ENCODE results near the gene PSD2. TPM values are rescaled to one million over a fixed set of nuclear protein-coding genes. Genes with fewer than 3 reads are reported as not detected.

PSD2 gene
- polyA plus RNA-seq, 3 donors: not detected

GRCh38 chr5:139787568-139788293 lies 7.9 kb upstream of the PSD2 start:
- Mint-ChIP-seq H3K4me3 (peak overlapping the region; percentile 85 to 92), H3K27me3 (ENCODE audit: low read depth in 3 of 3) (peaks cover 34 to 69% (median 50%) of the 10 kb centered on the region in 3 donors), H3K9me3 (peaks cover 0 to 3% (median 0%) of the 10 kb centered on the region in 7 donors), H3K36me3 (no peaks in the 10 kb centered on the region), H3K27ac (peak overlapping the region in 5 of 7 donors; percentile 21 to 86 (median 78)), H3K4me1 (peaks cover 7% of the 10 kb centered on the region)
- Histone ChIP-seq H2AFZ (ENCODE audit: insufficient read depth, low read depth, low read length, poor library complexity, severe bottlenecking) (peak overlapping the region; percentile 83), H3K9ac (ENCODE audit: insufficient read depth, low read length, poor library complexity, severe bottlenecking) (peak overlapping the region; percentile 54), H3K4me3 (replicated peaks in 1 of 3; ENCODE audit: low read depth in 2 of 3, low read length in 3 of 3) (peak overlapping the region; percentile 52 to 77 (median 55)), H3K9me3 (replicated peaks in 1 of 2; ENCODE audit: control insufficient read depth in 1 of 2, insufficient read depth in 1 of 2, low read length in 2 of 2) (no peaks in the 10 kb centered on the region), H3K4me2 (replicated peaks; ENCODE audit: extremely low read depth, low read length, poor library complexity, severe bottlenecking) (peak overlapping the region; percentile 87), H3K27me3 (ENCODE audit: control insufficient read depth in 2 of 2, insufficient read depth in 2 of 2, low read length in 2 of 2) (peaks cover 0 to 14% of the 10 kb centered on the region in 2 donors), H4K20me1 (ENCODE audit: insufficient read depth, low read length) (no peaks in the 10 kb centered on the region), H3K27ac (ENCODE audit: low read depth in 1 of 2, low read length in 2 of 2) (peak overlapping the region in 1 of 2 donors; percentile 6), H3K36me3 (replicated peaks in 1 of 2; ENCODE audit: control insufficient read depth in 1 of 2, insufficient read depth in 2 of 2, low read length in 2 of 2) (no peaks in the 10 kb centered on the region), H3K4me1 (ENCODE audit: control insufficient read depth in 1 of 2, insufficient read depth in 2 of 2, low read length in 2 of 2) (peaks cover 0 to 12% of the 10 kb centered on the region in 2 donors), H3K79me2 (ENCODE audit: insufficient read depth, low read length) (no peaks in the 10 kb centered on the region)
- TF ChIP-seq CTCF (IDR thresholded peaks at IDR 0.05): peak; percentile 98
- intact Hi-C loops (cut with micrococcal nuclease): loop anchor here (2.0 to 10.0 kb wide), 3 partner anchors 77 to 367 kb away; no protein-coding TSS in a partner anchor
- under 1% methylated on average over 42 of the region's 57 CpGs for WGBS (ENCODE audit: insufficient coverage)
- DNase-seq: peak; percentile 64 to 78 (median 70)

- Histone ChIP-seq H4K20me1 (ENCODE audit: insufficient read depth, low read length) (no peaks in the 10 kb centered on the region), H3K9ac (ENCODE audit: insufficient read depth, low read length, poor library complexity, severe bottlenecking) (no peak overlapping the region), H3K27ac (ENCODE audit: low read depth in 1 of 2, low read length in 2 of 2) (no peak overlapping the region), H3K4me2 (replicated peaks; ENCODE audit: extremely low read depth, low read length, poor library complexity, severe bottlenecking) (peak overlapping the region; percentile 87), H3K4me1 (ENCODE audit: control insufficient read depth in 1 of 2, insufficient read depth in 2 of 2, low read length in 2 of 2) (peaks cover 0 to 12% of the 10 kb centered on the region in 2 donors), H3K27me3 (ENCODE audit: control insufficient read depth in 2 of 2, insufficient read depth in 2 of 2, low read length in 2 of 2) (peaks cover 2 to 20% of the 10 kb centered on the region in 2 donors), H2AFZ (ENCODE audit: insufficient read depth, low read depth, low read length, poor library complexity, severe bottlenecking) (peak overlapping the region; percentile 83), H3K79me2 (ENCODE audit: insufficient read depth, low read length) (no peaks in the 10 kb centered on the region), H3K36me3 (replicated peaks in 1 of 2; ENCODE audit: control insufficient read depth in 1 of 2, insufficient read depth in 2 of 2, low read length in 2 of 2) (no peaks in the 10 kb centered on the region), H3K9me3 (replicated peaks in 1 of 2; ENCODE audit: control insufficient read depth in 1 of 2, insufficient read depth in 1 of 2, low read length in 2 of 2) (no peaks in the 10 kb centered on the region), H3K4me3 (replicated peaks in 1 of 3; ENCODE audit: low read depth in 2 of 3, low read length in 3 of 3) (peak overlapping the region in 1 of 3 experiments; percentile 77)
- DNase-seq: no peak
- 75% methylated on average over 18 of the region's 32 CpGs for WGBS (ENCODE audit: insufficient coverage)
- TF ChIP-seq CTCF (IDR thresholded peaks at IDR 0.05): no peak
- peaks cover 36 to 74% (median 54%) of the 10 kb centered on the region in 3 donors for H3K27me3 Mint-ChIP-seq (ENCODE audit: low read depth in 3 of 3)
- peaks cover 7% of the 10 kb centered on the region for H3K4me1 Mint-ChIP-seq
- intact Hi-C loops (cut with micrococcal nuclease): loop anchor here in 1 of 2 donors (2.0 to 10.0 kb wide), 2 partner anchors 180 to 366 kb away; no protein-coding TSS in a partner anchor
- peak overlapping the region; percentile 50 to 60 for H3K4me3 Mint-ChIP-seq
- H3K9me3 Mint-ChIP-seq: peaks cover 0 to 3% (median 0%) of the 10 kb centered on the region in 7 donors
- no peak overlapping the region for H3K27ac Mint-ChIP-seq
- H3K36me3 Mint-ChIP-seq: no peaks in the 10 kb centered on the region
Observed at GRCh38 chr5:139788294-139788910, 7.2 kb upstream of the PSD2 start.
